ENCODE results near the gene TLR8.

The TLR8 gene

DNA sequence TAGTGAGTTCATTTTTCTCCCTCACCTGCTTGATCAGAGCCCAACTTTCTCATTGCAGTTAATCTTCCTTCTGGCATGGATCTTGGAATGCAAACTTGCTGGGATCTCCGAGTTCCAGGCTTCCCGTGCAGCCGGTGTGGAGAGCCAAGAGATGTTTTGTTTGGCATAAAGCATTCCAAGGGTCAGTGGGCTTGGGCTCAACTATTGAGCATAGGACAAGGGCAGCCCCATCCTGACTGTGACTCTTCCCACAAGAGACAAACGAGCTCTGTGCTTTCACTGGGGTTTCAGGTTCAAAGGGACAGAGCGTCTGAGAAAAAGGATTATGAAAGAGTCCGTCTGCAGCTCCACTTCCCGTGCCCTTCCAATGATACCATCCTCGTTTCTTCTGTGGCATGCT, 29.0 kb upstream of the TLR8 start:
- TF ChIP-seq EZH2 (IDR thresholded peaks at IDR 0.05) (no peak), FOXP2 (optimal IDR thresholded peaks at IDR 0.05; ENCODE audit: control extremely low read depth, extremely low read length, insufficient read depth) (no peak), POLR2AphosphoS5 (IDR thresholded peaks at IDR 0.05; ENCODE audit: borderline replicate concordance, low read depth, low read length) (no peak)
- Histone ChIP-seq H3K4me3 (no peak overlapping the region), H3K9ac (ENCODE audit: insufficient read length) (no peak overlapping the region), H3K9me3 (ENCODE audit: low read depth, low read length) (no peaks in the 10 kb centered on the region), H3K27ac (no peak overlapping the region), H3K36me3 (ENCODE audit: insufficient read depth, low read length) (no peaks in the 10 kb centered on the region)
- DNase-seq (ENCODE audit: low read depth, low spot score), result no peak

DNA sequence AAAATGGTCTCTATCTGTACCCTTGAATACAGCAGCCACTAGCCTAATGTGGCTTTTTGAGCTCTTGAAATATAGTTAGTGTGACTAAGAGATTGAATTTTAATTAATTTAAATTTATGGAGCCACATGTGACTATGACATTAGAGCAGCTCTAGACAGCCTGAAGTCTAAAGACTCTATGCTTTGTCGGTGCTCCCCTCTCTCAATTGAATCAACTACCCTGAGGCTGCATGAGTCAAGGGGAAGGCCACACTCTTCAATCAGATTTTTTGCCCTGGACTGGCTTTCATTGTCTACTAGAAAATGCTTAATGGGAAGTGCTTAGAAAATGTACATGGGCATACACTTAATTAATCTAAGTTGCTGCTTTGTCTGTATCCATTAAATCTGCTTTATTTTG, 27.9 kb upstream of the TLR8 start:
- no peak overlapping the region for H3K4me3 ChIP-seq
- no peaks in the 10 kb centered on the region for H3K9me3 ChIP-seq (ENCODE audit: low read depth, low read length)
- no peak overlapping the region for H3K9ac ChIP-seq (ENCODE audit: insufficient read length)
- no peak overlapping the region for H3K27ac ChIP-seq
- H3K36me3 ChIP-seq (ENCODE audit: insufficient read depth, low read length), result no peaks in the 10 kb centered on the region
- DNase-seq (ENCODE audit: low read depth, low spot score), result no peak
- TF ChIP-seq EZH2 (IDR thresholded peaks at IDR 0.05), result no peak
- TF ChIP-seq FOXP2 (optimal IDR thresholded peaks at IDR 0.05; ENCODE audit: control extremely low read depth, extremely low read length, insufficient read depth), result no peak
- TF ChIP-seq POLR2AphosphoS5 (IDR thresholded peaks at IDR 0.05; ENCODE audit: borderline replicate concordance, low read depth, low read length), result no peak

DNA sequence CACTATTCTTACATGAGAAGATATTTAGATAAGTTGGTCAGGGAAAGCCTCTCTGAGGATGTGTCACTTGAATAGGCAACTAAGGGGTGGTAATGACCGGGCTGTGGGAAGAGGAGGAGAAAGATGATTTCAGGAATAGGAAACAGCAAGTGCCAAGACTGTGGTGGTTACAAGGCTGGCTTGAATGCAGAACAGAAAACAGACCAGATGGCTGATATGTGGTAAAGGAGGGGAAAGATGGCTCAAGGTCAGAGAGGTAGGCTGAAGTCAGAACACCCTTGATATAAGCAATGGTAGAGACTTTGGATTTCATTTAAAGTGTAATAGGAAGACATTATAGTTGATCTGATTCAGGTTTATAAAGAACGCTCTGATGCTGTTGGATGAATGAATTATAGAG, 24.5 kb upstream of the TLR8 start:
- no peaks in the 10 kb centered on the region for H3K36me3 ChIP-seq (ENCODE audit: insufficient read depth, low read length)
- no peak overlapping the region for H3K4me3 ChIP-seq
- no peak overlapping the region for H3K9ac ChIP-seq (ENCODE audit: insufficient read length)
- DNase-seq (ENCODE audit: low read depth, low spot score), result no peak
- no peak overlapping the region for H3K27ac ChIP-seq
- TF ChIP-seq POLR2AphosphoS5 (IDR thresholded peaks at IDR 0.05; ENCODE audit: borderline replicate concordance, low read depth, low read length) (no peak), FOXP2 (optimal IDR thresholded peaks at IDR 0.05; ENCODE audit: control extremely low read depth, extremely low read length, insufficient read depth) (no peak), EZH2 (IDR thresholded peaks at IDR 0.05) (no peak)
- no peaks in the 10 kb centered on the region for H3K9me3 ChIP-seq (ENCODE audit: low read depth, low read length)

DNA sequence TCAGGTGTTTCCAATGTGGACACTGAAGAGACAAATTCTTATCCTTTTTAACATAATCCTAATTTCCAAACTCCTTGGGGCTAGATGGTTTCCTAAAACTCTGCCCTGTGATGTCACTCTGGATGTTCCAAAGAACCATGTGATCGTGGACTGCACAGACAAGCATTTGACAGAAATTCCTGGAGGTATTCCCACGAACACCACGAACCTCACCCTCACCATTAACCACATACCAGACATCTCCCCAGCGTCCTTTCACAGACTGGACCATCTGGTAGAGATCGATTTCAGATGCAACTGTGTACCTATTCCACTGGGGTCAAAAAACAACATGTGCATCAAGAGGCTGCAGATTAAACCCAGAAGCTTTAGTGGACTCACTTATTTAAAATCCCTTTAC, 20.9 kb upstream of the TLR8 start:
- Histone ChIP-seq H3K27ac (no peak overlapping the region), H3K9ac (ENCODE audit: insufficient read length) (no peak overlapping the region), H3K9me3 (ENCODE audit: low read depth, low read length) (no peaks in the 10 kb centered on the region), H3K4me3 (no peak overlapping the region), H3K36me3 (ENCODE audit: insufficient read depth, low read length) (no peaks in the 10 kb centered on the region)
- TF ChIP-seq EZH2 (IDR thresholded peaks at IDR 0.05) (no peak), FOXP2 (optimal IDR thresholded peaks at IDR 0.05; ENCODE audit: control extremely low read depth, extremely low read length, insufficient read depth) (no peak), POLR2AphosphoS5 (IDR thresholded peaks at IDR 0.05; ENCODE audit: borderline replicate concordance, low read depth, low read length) (no peak)
- no peak for DNase-seq (ENCODE audit: low read depth, low spot score)

DNA sequence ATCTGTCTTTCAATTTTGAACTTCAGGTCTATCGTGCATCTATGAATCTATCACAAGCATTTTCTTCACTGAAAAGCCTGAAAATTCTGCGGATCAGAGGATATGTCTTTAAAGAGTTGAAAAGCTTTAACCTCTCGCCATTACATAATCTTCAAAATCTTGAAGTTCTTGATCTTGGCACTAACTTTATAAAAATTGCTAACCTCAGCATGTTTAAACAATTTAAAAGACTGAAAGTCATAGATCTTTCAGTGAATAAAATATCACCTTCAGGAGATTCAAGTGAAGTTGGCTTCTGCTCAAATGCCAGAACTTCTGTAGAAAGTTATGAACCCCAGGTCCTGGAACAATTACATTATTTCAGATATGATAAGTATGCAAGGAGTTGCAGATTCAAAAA, 19.9 kb upstream of the TLR8 start:
- Histone ChIP-seq H3K9me3 (ENCODE audit: low read depth, low read length) (no peaks in the 10 kb centered on the region), H3K4me3 (no peak overlapping the region), H3K27ac (no peak overlapping the region), H3K9ac (ENCODE audit: insufficient read length) (no peak overlapping the region), H3K36me3 (ENCODE audit: insufficient read depth, low read length) (no peaks in the 10 kb centered on the region)
- DNase-seq (ENCODE audit: low read depth, low spot score), result no peak
- no peak for TF ChIP-seq POLR2AphosphoS5 (IDR thresholded peaks at IDR 0.05; ENCODE audit: borderline replicate concordance, low read depth, low read length)
- TF ChIP-seq FOXP2 (optimal IDR thresholded peaks at IDR 0.05; ENCODE audit: control extremely low read depth, extremely low read length, insufficient read depth), result no peak
- TF ChIP-seq EZH2 (IDR thresholded peaks at IDR 0.05), result no peak

DNA sequence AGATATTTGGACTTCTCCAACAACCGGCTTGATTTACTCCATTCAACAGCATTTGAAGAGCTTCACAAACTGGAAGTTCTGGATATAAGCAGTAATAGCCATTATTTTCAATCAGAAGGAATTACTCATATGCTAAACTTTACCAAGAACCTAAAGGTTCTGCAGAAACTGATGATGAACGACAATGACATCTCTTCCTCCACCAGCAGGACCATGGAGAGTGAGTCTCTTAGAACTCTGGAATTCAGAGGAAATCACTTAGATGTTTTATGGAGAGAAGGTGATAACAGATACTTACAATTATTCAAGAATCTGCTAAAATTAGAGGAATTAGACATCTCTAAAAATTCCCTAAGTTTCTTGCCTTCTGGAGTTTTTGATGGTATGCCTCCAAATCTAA, 19.3 kb upstream of the TLR8 start:
- no peaks in the 10 kb centered on the region for H3K9me3 ChIP-seq (ENCODE audit: low read depth, low read length)
- TF ChIP-seq EZH2 (IDR thresholded peaks at IDR 0.05), result no peak
- TF ChIP-seq FOXP2 (optimal IDR thresholded peaks at IDR 0.05; ENCODE audit: control extremely low read depth, extremely low read length, insufficient read depth), result no peak
- TF ChIP-seq POLR2AphosphoS5 (IDR thresholded peaks at IDR 0.05; ENCODE audit: borderline replicate concordance, low read depth, low read length), result no peak
- no peak for DNase-seq (ENCODE audit: low read depth, low spot score)
- H3K9ac ChIP-seq (ENCODE audit: insufficient read length), result no peak overlapping the region
- no peaks in the 10 kb centered on the region for H3K36me3 ChIP-seq (ENCODE audit: insufficient read depth, low read length)
- no peak overlapping the region for H3K4me3 ChIP-seq
- H3K27ac ChIP-seq, result no peak overlapping the region

DNA sequence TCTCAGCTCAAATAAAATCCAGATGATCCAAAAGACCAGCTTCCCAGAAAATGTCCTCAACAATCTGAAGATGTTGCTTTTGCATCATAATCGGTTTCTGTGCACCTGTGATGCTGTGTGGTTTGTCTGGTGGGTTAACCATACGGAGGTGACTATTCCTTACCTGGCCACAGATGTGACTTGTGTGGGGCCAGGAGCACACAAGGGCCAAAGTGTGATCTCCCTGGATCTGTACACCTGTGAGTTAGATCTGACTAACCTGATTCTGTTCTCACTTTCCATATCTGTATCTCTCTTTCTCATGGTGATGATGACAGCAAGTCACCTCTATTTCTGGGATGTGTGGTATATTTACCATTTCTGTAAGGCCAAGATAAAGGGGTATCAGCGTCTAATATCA, 18.7 kb upstream of the TLR8 start:
- no peak overlapping the region for H3K4me3 ChIP-seq
- H3K9ac ChIP-seq (ENCODE audit: insufficient read length), result no peak overlapping the region
- no peak overlapping the region for H3K27ac ChIP-seq
- H3K9me3 ChIP-seq (ENCODE audit: low read depth, low read length), result no peaks in the 10 kb centered on the region
- no peaks in the 10 kb centered on the region for H3K36me3 ChIP-seq (ENCODE audit: insufficient read depth, low read length)
- no peak for TF ChIP-seq FOXP2 (optimal IDR thresholded peaks at IDR 0.05; ENCODE audit: control extremely low read depth, extremely low read length, insufficient read depth)
- no peak for TF ChIP-seq EZH2 (IDR thresholded peaks at IDR 0.05)
- TF ChIP-seq POLR2AphosphoS5 (IDR thresholded peaks at IDR 0.05; ENCODE audit: borderline replicate concordance, low read depth, low read length), result no peak
- no peak for DNase-seq (ENCODE audit: low read depth, low spot score)

DNA sequence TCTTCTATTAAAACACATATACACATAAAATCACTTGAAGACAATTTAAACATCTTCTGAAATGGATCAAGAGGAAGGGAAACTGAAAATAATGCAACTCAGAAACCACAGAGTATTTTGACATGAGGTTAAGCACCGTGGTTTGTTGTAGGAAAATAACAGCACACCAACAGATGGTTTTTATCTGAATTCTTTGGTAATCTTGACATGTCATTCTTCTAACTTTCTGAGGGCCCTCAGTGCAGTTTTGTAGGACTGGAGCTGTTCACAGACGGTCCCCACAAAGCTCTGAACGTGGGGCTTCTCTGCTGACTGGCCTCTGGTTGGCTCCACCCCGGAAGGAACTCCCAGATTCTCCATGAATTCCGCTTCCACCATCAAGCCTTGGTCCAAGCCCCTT, 16.0 kb upstream of the TLR8 start:
- no peak overlapping the region for H3K27ac ChIP-seq
- no peak for TF ChIP-seq EZH2 (IDR thresholded peaks at IDR 0.05)
- TF ChIP-seq FOXP2 (optimal IDR thresholded peaks at IDR 0.05; ENCODE audit: control extremely low read depth, extremely low read length, insufficient read depth), result no peak
- no peak for TF ChIP-seq POLR2AphosphoS5 (IDR thresholded peaks at IDR 0.05; ENCODE audit: borderline replicate concordance, low read depth, low read length)
- no peaks in the 10 kb centered on the region for H3K36me3 ChIP-seq (ENCODE audit: insufficient read depth, low read length)
- H3K9me3 ChIP-seq (ENCODE audit: low read depth, low read length), result no peaks in the 10 kb centered on the region
- DNase-seq (ENCODE audit: low read depth, low spot score), result no peak
- H3K4me3 ChIP-seq, result no peak overlapping the region
- no peak overlapping the region for H3K9ac ChIP-seq (ENCODE audit: insufficient read length)

DNA sequence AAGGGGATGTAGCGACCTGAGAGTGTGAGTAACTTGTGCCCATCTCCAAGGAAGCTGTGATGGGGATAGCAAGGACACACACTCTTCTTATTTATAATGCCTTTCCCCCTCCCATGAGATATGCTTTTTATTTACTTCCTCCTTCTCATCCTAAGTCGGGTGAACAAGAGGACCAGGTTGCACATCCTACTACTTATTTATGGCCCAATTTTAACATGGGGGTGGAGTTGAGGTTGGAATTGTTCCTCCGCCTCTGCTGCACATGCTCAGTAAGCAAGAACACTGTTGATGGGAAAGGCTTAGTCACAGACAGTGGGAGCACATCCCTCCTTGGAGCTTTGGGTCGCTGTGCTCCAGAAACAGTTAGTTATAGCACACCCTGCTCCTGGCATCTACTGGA, 15.2 kb upstream of the TLR8 start:
- Histone ChIP-seq H3K4me3 (no peak overlapping the region), H3K36me3 (ENCODE audit: insufficient read depth, low read length) (no peaks in the 10 kb centered on the region), H3K9me3 (ENCODE audit: low read depth, low read length) (no peaks in the 10 kb centered on the region), H3K9ac (ENCODE audit: insufficient read length) (no peak overlapping the region), H3K27ac (no peak overlapping the region)
- no peak for DNase-seq (ENCODE audit: low read depth, low spot score)
- TF ChIP-seq FOXP2 (optimal IDR thresholded peaks at IDR 0.05; ENCODE audit: control extremely low read depth, extremely low read length, insufficient read depth) (no peak), EZH2 (IDR thresholded peaks at IDR 0.05) (no peak), POLR2AphosphoS5 (IDR thresholded peaks at IDR 0.05; ENCODE audit: borderline replicate concordance, low read depth, low read length) (no peak)
